Mucosa of descending colon (tissue), 3 donors: ENCODE data around the gene RSPH1. TPM values are rescaled to one million over a fixed set of nuclear protein-coding genes. Genes with fewer than 3 reads are reported as not detected.

Source experiments
- ATAC-seq: fragments of 200-7000 bp; cut with Tn5 transposase; one replicate; pipeline ENCODE4 v1.9.1; 2020; ENCODE audit warnings: mild to moderate bottlenecking, moderate library complexity
- DNase-seq, 3 donors: peaks; one replicate each; pipeline ENCODE4 v3.0.0-alpha.2; 2020
- H3K36me3 ChIP-seq: fragments of 200-600 bp; one replicate; pipeline ENCODE4 v1.8.0; 2021; ENCODE audit warnings: low read depth, mild to moderate bottlenecking
- H3K4me1 ChIP-seq: fragments of 200-600 bp; one replicate; pipeline ENCODE4 v1.8.0; 2021; ENCODE audit warnings: low read depth, mild to moderate bottlenecking
- H3K4me3 ChIP-seq: fragments of 200-600 bp; one replicate; pipeline ENCODE4 v1.8.0; 2021; ENCODE audit warnings: mild to moderate bottlenecking
- H3K9me3 ChIP-seq: fragments of 200-600 bp; one replicate; pipeline ENCODE4 v1.8.0; 2021; ENCODE audit warnings: mild to moderate bottlenecking
- intact Hi-C, 2 donors: fragments of 100-400 bp; cut with DNase I in 1 of 2; cut with micrococcal nuclease in 1 of 2; formaldehyde crosslinking; loops; one replicate each; pipeline versions ENCODE4 v1.11.0 to v1.11.1; 2022; cut with DNase I, micrococcal nuclease
- total RNA-seq, 3 donors: library from RNA; stranded (reverse); fragmentation: NEBNext Ultra II Directional in 2 of 3; extraction: Animal tissue kit (Norgen Biotek cat#: 25700) in 2 of 3; gene quantifications; one replicate each; pipeline versions ENCODE4 v1.2.1 to v1.2.4, GENCODE V29; 2021 to 2023
- TF ChIP-seq, protein P1 (sequence below): fragments of 200-600 bp; IDR thresholded peaks from one replicate; pipeline ENCODE4 v1.8.0; 2022; ENCODE audit warnings: antibody characterized with exemption, mild to moderate bottlenecking
- donor health status: DM: no; HTN: no; CAD: no; lungs with moderate emphysema.
- donor health status: DM: no; HTN: no; CAD: no.
- donor health status: DM: no; HTN: yes; CAD: no.

RSPH1 gene
- total RNA-seq, 3 donors from 2014 or later: 4.0 to 7.6 (median 4.5) TPM

DNA sequence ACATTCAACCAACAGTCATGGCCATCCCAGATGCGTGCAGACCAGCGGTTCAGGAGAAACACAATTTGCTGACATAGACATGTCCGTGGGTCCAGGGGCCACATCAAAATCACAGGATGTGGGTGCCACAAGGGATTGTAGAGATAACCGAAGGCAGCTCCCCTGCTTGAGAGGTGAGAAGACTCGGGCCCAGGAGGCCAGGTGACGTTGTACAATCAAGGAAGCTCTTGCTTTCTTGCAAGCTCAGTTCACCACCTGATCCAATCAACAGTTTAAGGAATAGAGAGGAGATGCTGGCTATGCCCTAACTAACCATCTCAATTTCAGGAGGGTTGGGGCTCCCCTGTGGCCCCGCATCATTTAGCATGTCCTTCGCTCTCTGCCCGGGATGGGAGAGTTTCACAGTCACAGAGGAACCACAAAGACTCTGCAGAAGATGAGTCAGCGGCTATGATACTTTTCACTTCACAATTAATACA, 72.8 kb downstream of the RSPH1 start:
- TF ChIP-seq, protein P1, sequence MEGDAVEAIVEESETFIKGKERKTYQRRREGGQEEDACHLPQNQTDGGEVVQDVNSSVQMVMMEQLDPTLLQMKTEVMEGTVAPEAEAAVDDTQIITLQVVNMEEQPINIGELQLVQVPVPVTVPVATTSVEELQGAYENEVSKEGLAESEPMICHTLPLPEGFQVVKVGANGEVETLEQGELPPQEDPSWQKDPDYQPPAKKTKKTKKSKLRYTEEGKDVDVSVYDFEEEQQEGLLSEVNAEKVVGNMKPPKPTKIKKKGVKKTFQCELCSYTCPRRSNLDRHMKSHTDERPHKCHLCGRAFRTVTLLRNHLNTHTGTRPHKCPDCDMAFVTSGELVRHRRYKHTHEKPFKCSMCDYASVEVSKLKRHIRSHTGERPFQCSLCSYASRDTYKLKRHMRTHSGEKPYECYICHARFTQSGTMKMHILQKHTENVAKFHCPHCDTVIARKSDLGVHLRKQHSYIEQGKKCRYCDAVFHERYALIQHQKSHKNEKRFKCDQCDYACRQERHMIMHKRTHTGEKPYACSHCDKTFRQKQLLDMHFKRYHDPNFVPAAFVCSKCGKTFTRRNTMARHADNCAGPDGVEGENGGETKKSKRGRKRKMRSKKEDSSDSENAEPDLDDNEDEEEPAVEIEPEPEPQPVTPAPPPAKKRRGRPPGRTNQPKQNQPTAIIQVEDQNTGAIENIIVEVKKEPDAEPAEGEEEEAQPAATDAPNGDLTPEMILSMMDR: no peak
- H3K4me3 ChIP-seq: no peak overlapping the region
- ATAC-seq: peak; percentile 14

More for the DNA sequence above, 72.8 kb downstream of the RSPH1 start:
- H3K9me3 ChIP-seq: no peaks in the 10 kb centered on the region
- H3K4me1 ChIP-seq: peaks cover 3% of the 10 kb centered on the region
- peak in 1 of 3 donors; percentile 19 for DNase-seq
- intact Hi-C loops: no loop called here
- H3K36me3 ChIP-seq: no peaks in the 10 kb centered on the region

Other genes starting within 250 kb of the RSPH1 start
- 1,000 to 10,000 TPM in 2 of 3 donors, 100 to 1,000 TPM in 1; 614 to 2,641 (median 2,419) TPM for gene TFF3, start 180.8 kb downstream of the RSPH1 start, total RNA-seq
- 1 to 10 TPM in 2 of 3 donors, not detected in 1; 1.1 to 1.7 TPM for gene TFF2, start 145.2 kb downstream of the RSPH1 start, total RNA-seq
- 100 to 1,000 TPM in 1 of 3 donors, 10 to 100 TPM in 1, 1 to 10 TPM in 1; 6.0 to 206 (median 60.1) TPM for gene TFF1, start 129.7 kb downstream of the RSPH1 start, total RNA-seq
- under 1 TPM; 0.35 to 0.72 (median 0.69) TPM for gene TMPRSS3, start 100.2 kb downstream of the RSPH1 start, total RNA-seq
- gene UBASH3A, start 92.3 kb downstream of the RSPH1 start, total RNA-seq: 1 to 10 TPM in 2 of 3 donors, under 1 TPM in 1; 0.60 to 2.5 (median 1.8) TPM
- 100 to 1,000 TPM in 1 of 3 donors, 10 to 100 TPM in 2; 52.3 to 179 (median 92.3) TPM for gene SLC37A1, start 17.6 kb upstream of the RSPH1 start, total RNA-seq
- 100 to 1,000 TPM in 2 of 3 donors, 10 to 100 TPM in 1; 98.4 to 200 (median 167) TPM for gene PDE9A, start 157.4 kb upstream of the RSPH1 start, total RNA-seq